GM19467 (cell line): ENCODE results near the gene TMEM108.

Source experiments
- ATAC-seq: cut with Tn5 transposase; IDR thresholded peaks from one replicate; pipeline ENCODE4 v1.9.1; 2021; ENCODE audit warnings: mild to moderate bottlenecking, moderate library complexity; ENCODE audit not compliant: unreplicated experiment

The TMEM108 gene

DNA sequence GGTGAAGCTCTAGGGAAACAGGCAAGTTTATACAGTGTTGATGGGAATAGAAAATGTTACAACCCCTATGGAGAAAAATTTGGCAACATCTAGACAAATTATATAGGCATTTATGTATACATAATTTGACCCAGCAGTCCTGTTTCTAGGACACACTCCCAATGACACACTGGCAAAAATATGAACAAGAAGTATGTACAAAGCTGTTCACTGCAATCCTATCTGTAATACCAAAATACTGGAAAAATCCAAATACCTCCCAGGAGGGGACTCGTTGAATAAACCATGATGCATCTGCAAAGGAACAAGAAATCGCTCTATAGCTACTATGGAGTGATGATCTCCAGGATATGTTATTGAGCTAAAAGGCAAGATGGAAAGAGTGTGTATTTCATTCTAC is 370.2 kb downstream of the TMEM108 start:
- no peak for ATAC-seq

DNA sequence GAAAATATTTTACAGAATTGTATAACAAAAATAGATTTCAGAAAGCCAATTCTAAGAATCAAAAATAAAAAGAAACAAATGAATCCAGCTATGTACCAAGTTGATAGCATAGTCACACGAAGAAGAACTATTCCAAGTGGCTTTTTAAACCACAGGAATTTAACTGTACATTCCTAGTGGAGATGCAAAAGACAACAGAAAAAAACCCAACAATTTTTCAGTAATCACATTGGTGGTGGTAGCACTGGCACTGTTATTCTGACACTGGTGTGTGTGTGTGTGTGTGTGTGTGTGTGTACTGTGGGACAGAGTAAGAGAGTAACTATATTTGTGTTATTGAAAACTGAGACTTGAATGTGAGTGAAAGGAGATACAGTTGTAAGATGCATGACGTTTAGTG is 370.8 kb downstream of the TMEM108 start:
- no peak for ATAC-seq

DNA sequence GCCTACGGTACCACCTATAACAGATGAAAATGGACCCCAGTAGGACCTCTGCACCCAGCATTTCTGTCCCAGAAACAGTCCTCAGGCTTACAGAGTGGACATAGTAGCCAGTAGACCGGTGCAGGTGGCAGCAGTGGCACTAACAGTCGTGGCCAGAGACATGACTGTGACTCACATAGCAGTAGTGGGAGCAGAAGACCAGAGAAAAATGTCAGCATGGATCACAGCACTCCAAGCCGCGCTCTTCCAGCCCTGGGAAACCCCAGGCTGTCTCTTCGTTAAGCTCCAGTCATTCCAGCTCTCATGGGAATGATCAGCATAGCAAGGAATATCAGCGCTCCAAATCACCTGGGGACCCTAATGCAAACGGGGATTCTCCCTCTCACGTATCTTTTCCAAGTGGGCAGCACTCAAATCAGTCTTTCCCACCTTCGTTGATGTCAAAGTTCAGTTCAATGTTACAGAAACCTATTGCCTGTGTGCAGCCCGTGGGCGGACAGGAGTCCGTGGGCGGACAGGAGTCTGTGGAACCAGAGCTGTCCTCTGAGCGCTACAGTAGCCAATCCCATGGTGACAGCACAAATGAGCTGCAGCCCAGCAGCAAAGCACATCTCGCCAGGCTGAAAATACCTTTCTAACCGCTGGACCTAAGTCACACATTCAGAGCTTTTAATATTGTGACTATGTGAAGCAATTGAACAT is 372.2 kb downstream of the TMEM108 start:
- no peak for ATAC-seq

DNA sequence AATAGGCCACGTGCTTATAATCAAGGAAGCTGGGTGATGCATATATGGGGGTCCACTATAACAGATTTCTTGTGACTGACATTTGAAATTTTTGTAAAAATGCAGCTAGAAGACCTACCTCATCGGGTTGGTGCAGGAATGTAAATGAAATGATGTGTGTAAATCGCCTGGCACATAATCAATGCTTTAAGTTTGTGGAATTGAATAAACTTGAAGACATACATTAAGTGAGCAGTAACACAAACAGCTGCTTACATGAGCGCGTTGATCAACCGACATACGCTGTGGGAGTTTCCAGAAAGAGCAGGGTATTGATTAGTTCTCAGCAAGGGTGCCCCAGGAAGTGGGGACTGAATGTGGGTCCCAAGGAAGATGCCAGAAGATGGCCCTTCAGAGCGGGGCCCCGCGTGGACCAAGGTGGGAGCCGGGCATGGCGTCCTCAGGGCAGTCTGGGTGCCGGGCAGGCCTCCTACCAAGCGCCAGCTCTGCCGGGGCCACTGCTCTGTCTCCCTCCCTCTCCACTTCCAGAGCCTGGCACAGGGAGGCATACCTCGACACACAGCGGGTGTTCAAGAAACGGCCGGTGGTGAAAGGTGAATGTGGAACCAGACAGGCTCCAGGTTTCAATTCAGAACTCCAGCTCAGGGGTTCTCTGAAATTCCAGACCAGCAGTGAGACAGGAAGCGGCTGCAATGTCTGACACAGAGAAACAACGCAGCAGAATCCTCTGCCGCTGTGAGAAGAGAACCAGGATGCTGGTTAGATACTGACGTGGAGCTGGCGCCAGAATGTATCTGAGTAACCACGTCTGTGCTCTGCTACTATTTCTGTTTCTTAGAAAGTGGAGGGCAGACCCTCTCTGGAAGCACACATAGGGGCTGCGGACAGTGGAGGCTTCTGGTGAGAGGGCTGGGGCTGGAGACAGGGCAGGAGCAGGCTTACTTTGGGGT is 374.3 kb downstream of the TMEM108 start:
- no peak for ATAC-seq

DNA sequence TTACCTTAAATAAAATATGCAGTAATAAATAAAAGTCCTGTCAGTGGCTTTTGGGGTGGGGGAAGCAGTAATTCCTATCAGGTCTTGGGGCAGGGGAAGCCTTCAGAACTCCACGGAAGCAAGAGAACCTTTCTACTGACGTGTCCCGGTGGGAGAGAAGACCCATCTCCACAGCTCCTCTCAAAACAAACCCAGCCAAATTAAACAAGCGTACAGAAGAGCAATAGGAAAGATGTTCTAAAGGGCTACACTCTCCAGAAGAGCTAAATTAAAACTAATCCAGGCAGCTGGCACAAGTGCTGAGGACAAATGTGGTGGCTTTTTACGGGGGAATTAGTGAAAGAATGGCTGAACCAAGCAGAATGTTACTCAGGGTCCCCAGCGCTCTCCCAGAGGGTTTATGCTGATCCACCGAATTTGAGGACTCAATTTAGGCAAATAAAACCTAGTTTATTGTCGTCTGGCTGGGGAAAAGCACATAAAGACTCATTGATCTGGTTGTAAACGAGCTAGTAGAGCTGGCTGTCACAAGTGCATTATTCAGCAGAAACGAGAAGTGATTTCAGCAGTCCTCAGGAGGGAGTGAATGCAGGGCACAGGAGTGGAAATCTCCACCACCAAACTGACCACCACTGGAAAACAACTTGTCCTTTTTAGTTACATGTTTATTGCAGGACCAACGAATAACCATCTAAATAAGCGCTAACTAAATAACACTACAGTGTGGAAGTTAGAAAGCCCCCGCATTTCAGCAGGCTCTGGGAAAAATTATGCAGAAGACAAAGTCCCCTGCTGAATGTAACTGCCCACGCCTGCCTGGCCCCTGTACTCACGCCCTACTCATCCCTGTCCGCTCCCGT is 375.2 kb downstream of the TMEM108 start:
- no peak for ATAC-seq

DNA sequence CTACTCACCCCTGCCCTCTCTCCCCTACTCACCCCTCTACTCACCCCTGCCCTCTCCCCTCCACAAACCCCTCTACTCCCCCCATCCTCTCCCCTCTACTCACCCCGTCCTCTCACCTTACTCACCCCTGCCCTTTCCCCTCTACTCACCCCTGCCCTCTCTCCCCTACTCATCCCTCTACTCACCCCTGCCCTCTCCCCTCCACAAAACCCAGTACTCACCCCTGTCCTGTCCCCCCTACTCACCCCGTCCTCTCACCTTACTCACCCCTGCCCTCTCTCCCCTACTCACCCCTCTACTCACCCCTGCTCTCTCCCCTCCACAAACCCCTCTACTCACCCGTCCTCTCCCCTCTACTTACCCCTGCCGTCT is 375.8 kb downstream of the TMEM108 start:
- ATAC-seq: no peak

DNA sequence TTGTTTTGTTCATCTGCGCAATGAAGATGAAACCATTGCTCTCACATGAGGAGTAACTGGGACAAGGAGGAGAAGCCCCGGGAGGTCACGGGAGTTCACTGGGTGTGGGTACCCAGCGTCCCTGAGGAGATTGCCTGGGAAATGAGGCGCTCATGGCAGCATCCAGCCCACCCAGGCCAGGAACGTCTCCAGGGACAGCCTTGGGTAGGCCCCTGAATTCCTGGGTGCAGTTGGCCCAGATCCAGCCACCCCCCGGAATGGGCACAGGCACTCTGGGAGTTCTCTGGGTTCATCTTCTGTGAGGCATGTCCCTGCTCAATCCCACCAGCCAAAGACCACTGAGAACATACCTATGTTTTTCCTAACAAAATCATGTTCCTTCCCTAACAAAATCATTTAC is 380.2 kb downstream of the TMEM108 start:
- ATAC-seq: no peak

DNA sequence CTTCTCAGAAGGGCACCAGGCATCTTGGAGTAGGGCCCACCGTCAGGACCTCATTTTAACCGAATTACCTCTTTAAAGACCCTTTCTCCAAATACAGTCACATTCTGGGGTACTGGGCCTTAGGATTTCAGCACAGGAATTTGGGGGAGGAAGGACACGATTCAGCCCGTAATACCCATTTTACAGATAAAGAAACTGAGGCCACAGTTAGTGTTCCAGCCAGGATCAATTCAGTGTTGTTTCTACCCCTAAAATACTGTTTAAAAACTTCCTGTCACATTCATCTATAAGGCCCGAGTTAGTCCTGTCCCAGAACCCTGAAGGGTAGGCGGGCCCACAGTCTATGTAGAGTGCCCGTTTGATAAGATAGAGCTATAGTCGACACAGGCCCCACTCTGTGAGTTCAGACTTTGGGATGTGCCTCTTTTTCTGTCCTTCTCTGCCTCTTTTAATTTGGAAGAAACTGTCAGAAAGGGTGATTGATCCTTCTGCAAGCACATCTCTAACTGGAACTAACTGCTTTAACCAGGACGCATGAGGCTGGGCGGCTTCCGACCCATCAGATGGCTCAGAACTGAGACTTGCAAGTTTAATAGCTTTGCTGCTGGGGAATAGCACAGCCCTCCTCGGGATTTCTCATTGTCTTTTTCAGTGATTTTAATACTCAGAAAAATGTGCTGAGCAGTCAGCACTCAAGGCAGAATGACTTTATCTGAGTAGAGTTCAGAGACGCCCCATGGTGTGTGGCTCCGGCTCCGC is 381.1 kb downstream of the TMEM108 start:
- no peak for ATAC-seq

DNA sequence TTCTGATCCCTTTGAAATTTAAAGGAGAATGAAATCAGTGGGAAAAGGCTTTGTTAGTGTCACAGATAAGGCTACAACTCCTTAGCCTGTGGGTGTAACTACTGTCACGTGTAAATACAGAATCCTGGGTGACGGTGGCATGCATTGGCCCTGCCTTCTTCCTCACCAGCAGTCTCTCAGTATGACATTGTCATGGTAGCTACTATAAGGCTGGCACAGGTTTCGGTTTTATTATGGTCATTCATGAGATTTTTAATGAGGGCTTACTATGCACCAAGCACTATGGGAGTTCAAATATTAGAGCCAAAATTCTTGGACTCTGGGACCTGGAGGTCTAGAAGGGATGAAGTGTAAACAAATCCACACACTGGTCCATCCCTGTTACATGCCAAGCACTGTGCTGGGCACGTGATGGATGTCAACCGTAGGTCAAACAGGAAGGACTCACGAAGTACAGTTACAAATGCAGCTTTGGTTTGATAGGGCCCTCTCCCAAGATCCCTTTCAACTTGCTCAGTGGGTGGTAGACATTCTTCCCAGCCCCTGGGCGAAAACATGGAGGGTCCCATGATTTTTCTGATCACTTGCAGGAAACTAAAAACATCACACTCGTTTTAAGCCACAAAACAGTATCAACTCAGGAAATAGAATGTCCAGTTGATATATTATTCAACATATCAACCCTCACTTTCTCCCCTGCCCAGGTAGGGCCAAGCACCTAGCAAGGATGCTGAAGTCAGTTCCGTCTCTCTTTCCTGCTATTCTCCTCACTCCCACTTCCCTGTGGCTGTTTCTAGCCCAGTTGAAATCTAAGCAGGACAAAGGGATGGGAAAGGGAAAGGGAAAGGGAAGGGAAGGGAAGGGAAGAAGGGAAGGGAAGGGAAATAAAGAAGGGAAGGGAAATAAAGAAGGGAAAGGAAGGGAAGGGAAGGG is 387.0 kb downstream of the TMEM108 start:
- no peak for ATAC-seq

DNA sequence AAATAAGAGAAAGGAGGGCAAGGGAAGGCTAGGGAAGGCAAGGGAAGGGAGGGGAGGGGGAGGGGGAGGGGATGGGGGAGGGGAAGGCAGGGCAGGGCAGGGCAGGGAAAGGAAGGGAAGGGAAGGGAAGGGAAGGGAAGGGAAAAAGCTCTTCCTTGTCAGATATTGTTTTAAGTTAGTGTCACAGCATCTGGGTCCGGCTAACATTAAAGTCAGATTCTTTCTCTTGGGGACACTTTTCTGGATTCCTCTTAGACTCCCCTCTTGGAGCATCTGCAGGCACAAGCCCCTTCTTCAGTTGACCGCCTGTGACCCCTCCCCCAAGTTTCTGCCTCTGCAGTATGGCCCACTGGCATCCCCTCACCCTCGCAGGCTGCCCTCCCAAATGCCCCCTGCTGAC is 387.7 kb downstream of the TMEM108 start:
- no peak for ATAC-seq

DNA sequence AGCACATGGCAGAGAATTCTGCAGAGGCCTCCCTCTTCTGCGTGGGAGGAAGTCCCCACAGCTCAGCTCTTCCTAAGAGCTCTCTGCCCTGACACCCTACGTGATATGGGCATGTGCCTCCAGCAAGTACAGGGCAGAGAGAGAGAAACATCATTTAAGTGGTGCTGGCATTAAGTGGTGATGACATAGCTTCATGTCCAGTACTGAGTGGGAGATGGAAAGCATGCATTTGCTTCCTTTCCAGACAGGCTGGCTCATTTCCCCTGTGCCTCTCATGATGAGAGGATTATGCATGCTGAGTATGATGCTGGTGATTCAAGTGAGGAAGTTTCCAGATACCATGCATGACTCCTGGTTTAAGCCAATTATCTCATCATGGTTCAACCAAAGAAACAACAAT is 388.5 kb downstream of the TMEM108 start:
- no peak for ATAC-seq

DNA sequence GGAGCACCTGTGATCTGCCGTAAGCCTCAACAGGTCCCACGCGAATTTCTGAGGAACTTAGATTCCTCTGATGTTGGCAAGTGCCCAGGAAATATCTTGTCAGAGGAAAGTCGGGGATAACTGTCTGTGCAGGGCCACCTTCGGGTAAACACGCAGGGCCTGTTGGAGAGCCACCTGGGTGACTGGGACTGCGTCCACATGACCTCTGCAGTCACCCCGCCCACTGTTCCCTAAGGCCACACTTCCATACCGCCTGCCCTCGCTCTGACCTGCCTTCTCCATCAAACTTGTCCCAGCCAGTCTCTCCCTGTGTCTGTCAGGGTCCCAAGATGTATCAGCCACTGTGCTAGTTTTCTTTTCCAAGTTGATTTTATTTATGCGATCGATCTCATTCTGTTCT is 390.4 kb downstream of the TMEM108 start:
- ATAC-seq: no peak

DNA sequence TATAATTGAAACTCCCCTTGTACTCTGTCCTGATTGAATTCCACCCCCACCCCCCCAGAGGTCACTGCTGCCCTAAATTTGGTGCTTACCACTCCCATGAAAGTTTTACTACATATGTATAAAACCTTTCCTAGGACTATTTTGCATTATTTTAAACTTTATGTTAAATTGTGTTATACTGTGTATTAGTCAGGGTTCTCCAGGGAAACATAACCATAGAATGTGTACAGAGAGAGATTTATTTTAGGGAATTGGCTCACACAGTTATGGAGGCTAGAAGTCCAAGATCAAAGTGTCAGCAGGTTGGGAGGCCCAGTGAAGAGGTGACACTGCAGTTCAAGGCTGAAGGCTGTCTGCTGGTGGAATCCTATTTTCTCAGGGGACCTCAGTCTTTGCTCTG is 390.9 kb downstream of the TMEM108 start:
- no peak for ATAC-seq

DNA sequence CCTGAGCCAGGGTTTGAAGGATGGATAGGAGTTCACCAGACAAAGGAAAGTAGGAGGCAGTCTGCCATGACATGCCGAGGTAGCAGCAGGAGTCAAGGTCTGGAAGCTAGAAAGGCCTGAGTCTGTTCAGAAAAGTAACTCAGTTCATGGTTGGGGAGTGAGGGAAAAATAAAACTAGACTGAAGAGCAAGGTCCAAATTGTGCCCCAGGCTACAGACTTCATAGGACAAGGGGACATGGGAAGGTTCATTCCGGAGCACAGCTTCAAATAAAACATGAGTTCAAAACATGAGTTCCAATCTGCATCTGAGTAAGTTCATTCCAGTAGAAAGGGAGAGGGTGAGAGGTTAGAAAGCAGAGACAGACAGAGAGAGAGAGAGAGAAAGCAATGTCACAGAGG is 401.4 kb downstream of the TMEM108 start:
- ATAC-seq: no peak

DNA sequence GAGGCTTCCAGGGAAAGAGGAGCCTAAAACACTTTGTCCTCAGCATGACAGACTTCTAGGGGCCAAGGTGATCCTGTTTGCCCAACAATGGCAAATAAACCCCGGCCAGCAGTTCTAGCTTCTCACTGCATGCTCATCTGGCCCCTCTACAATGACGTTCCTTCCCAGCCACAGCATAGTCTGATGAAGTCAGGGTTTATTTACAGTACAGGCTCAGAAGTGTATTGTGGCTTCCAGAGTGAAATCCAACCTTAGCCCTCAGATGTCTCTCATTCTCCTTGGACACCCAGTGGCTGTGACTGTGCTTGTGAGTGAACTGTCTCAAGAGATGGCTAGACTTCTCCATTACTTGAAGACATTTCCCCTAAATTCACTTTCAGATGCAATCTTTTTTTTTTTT is 402.5 kb downstream of the TMEM108 start:
- ATAC-seq: no peak

DNA sequence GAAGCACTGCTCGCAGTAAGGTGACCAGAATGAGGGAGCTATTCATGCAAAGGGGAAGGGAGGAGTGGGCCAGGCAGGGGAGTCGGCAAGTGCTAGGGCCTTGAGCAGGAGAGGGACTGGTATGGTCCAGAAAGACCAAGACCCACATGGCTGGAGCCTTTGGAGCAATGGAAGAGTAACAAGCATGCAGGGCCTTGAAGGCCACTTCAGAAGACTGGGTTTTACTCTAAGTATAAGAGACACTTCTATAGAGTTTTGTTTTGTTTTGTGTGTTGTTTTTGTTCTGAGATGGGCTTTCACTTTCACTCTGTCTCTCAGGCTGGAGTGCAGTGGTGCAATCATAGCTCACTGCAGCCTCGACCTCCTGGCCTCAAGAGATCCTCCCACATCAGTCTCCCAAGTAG is 403.7 kb downstream of the TMEM108 start:
- ATAC-seq: peak; percentile 70

DNA sequence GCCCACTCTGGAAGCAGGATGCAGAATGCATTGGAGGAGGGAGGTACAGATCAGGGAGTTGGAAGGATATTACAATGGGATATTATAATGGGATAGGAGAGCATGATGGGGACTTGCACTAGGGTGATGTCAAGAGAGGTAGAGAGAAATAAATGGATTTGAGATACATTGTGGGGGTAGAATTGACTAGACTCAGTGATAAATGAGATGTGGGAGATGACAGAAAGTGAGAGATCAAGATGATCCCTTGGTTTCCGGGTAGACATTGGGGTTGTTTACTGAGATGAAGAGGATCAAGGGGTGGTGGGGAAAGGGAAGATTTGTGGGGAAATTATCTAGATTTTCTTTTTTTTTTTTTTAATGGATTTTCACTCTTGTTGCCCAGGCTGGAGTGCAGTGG is 404.3 kb downstream of the TMEM108 start:
- ATAC-seq: no peak

DNA sequence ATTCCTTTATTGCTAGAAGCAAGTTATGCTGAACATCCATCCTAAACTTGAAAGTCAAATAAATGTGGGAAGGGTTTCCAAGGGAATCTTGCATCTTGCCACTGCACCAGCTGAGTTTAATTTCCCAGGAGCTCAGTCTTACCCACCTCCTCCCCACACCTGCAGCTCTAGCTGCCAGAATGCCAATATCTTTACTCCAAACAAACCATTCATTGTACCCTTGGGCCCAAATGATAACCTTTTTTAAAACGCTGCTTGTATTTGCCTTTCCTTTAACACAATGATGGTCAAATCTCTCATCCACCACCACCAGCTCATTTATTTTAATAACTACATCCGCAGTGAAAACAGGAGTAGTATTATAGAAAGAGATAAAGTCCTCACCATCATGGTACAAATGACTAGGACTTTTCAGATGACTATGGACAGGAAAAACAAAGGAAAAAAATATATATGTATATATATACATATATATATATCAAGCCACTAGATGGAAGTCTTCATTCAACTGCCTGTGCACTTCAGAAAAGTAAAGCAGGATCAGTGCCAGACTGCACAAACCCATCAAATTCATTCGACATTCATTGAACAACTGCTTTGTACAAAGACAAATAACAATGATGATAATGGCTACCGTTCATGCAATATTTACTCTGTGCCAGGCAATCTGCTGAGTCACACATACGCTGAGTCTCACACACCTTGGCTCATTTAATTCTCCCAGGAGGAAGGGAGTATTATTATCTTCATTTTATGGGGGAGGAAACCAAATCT is 405.6 kb downstream of the TMEM108 start:
- no peak for ATAC-seq

DNA sequence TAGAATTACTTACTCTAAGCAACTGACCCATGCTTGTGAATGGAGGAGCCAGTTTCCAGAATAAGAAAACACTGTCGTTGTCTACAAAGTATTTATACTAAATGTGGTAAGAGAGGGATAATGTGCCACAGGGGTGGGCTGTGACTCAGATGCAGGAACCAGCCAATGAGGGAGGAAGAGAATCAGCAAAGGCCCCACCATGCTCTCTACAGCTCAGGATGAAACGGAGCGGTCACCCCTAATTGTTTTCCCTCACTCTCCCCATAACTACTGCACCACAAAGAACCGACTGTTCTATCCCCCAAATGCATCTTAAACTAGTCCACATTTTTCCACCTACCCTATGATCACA is 406.2 kb downstream of the TMEM108 start:
- ATAC-seq: no peak
